Ascending aorta (tissue), 2 donors: ENCODE results near the gene SV2C. TPM values are rescaled to one million over a fixed set of nuclear protein-coding genes. Genes with fewer than 3 reads are reported as not detected.

Source experiments
- DNase-seq, 2 donors: peaks; one replicate each; pipeline ENCODE4 v3.0.0-alpha.2; 2019; ENCODE audit warnings: low spot score in 2 of 2
- H3K27ac ChIP-seq, 2 donors: fragments of 200-600 bp; sonication (generic); one replicate each; pipeline ENCODE4 v1.5.1; 2016 to 2017; ENCODE audit warnings: mild to moderate bottlenecking in 1 of 2
- H3K27me3 ChIP-seq: fragments of 200-600 bp; sonication (generic); one replicate; pipeline ENCODE4 v1.5.1; 2017
- H3K36me3 ChIP-seq, 2 donors: fragments of 200-600 bp; sonication (generic); one replicate each; pipeline ENCODE4 v1.5.1; 2016
- H3K4me1 ChIP-seq, 2 donors: fragments of 200-600 bp; sonication (generic); one replicate each; pipeline ENCODE4 v1.5.1; 2016 to 2017; ENCODE audit warnings: mild to moderate bottlenecking in 1 of 2
- H3K4me3 ChIP-seq, 2 donors: fragments of 200-600 bp; sonication (generic); one replicate each; pipeline ENCODE4 v1.5.1; 2016 to 2017; ENCODE audit warnings: mild to moderate bottlenecking in 1 of 2
- H3K9me3 ChIP-seq, 2 donors: fragments of 200-600 bp; sonication (generic); one replicate each; pipeline ENCODE4 v1.5.1; 2016
- intact Hi-C: fragments of 100-400 bp; cut with DNase I; formaldehyde crosslinking; loops from one replicate; pipeline ENCODE4 v1.15.1; 2023
- total RNA-seq: library from RNA; depleted of rRNA; stranded (reverse); fragments of >200 nt; gene quantifications from one replicate; pipeline ENCODE4 v1.1.0, GENCODE V29; 2016
- TF ChIP-seq, protein P1 (sequence below), 3 experiments: fragments of 200-600 bp in 2 of 3; fragments of 450-650 bp in 1 of 3; sonication (generic) in 2 of 3; IDR thresholded peaks; one replicate each; pipeline ENCODE4 v1.5.1; 2016 to 2019; ENCODE audit warnings: antibody characterized with exemption in 3 of 3, mild to moderate bottlenecking in 1 of 3, moderate library complexity in 1 of 3

Gene SV2C
- total RNA-seq, 1 donor from 2014 or later, result not detected

DNA sequence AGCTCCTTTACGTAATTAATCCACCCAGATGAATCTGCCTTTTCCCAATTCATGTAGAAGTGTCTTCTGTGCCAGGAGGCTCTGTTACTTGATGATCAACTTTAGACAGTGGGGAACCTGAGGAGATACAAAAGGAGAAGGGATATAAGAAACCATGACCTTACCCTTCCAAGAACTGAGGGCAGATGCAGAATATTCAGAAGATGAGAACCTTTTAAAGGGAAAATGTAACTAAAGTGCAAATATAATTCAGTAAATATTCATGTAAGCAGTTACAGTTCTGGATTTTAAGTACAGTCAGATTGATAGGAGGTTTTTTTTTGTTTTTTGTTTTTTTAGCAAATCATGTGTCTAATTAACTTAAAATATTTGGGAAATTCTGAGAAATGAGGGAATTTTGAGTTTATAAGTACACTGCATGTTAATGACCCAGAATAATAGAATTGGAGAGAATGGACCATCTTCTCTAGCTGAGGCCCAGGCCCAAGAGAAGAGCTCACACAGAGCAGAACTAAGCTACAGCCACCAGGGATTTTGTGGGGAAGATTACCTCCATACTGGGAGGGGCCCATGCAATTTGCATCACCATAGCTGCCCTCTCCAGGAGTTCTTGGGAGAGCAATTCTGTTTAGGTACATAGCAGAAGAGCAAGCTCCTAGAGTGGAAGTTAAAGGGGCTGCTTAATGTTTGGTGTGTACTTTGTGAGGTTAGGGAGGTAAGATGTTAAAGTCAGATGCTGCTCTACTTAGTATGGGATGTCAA, 61.5 kb downstream of the SV2C start:
- H3K4me3 ChIP-seq, result no peak overlapping the region
- no peak for DNase-seq
- no peaks in the 10 kb centered on the region for H3K9me3 ChIP-seq
- H3K4me1 ChIP-seq, result no peaks in the 10 kb centered on the region
- no peaks in the 10 kb centered on the region for H3K27me3 ChIP-seq
- no peak overlapping the region for H3K27ac ChIP-seq
- intact Hi-C loops, result no loop called here
- TF ChIP-seq, protein P1, sequence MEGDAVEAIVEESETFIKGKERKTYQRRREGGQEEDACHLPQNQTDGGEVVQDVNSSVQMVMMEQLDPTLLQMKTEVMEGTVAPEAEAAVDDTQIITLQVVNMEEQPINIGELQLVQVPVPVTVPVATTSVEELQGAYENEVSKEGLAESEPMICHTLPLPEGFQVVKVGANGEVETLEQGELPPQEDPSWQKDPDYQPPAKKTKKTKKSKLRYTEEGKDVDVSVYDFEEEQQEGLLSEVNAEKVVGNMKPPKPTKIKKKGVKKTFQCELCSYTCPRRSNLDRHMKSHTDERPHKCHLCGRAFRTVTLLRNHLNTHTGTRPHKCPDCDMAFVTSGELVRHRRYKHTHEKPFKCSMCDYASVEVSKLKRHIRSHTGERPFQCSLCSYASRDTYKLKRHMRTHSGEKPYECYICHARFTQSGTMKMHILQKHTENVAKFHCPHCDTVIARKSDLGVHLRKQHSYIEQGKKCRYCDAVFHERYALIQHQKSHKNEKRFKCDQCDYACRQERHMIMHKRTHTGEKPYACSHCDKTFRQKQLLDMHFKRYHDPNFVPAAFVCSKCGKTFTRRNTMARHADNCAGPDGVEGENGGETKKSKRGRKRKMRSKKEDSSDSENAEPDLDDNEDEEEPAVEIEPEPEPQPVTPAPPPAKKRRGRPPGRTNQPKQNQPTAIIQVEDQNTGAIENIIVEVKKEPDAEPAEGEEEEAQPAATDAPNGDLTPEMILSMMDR (IDR thresholded peaks at IDR 0.05), result no peak
- no peaks in the 10 kb centered on the region for H3K36me3 ChIP-seq

DNA sequence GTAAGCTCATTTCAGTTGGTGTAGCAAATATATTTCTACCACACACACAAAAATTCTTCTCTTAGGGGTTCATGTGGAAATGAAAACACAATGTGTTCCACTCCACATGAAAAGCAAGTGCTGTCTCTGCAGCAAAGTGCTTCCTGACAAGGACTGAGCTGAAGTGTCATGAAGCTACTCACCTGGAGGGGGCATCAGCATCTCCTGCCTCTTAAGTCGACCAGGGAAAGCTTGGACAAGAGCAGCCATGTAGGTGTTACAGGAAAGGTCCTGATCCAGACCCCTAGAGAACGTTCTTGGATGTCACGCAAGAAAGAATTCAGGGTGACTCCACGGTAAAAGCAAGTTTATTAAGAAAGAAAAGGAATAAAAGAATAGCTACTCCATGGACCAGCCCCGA, 62.8 kb downstream of the SV2C start:
- Histone ChIP-seq H3K36me3 (no peaks in the 10 kb centered on the region), H3K9me3 (no peaks in the 10 kb centered on the region), H3K27ac (no peak overlapping the region), H3K4me1 (no peaks in the 10 kb centered on the region), H3K27me3 (no peaks in the 10 kb centered on the region), H3K4me3 (no peak overlapping the region)
- intact Hi-C loops, result no loop called here
- DNase-seq, result no peak
- TF ChIP-seq, protein P1 (IDR thresholded peaks at IDR 0.05), result no peak

DNA sequence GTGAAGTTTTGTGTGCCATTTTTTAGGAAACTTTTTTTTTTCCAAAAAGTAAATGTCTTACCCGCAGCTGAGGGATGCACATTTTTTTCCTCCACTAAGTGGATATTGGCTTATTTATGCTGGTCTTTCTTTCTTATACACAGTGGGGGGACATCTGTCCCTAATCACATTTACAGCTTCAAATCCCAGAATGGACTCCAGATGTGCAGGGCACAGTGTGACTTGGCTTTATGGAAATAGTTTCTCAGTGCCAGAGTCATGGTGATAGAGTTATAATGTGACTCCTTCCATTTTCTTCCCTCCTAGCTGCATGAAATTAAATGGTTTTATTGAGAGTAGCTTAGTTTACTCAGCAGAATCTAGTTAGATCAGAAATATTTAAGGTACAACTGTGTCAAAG, 66.5 kb downstream of the SV2C start:
- intact Hi-C loops, result no loop called here
- no peaks in the 10 kb centered on the region for H3K4me1 ChIP-seq
- DNase-seq, result no peak
- TF ChIP-seq, protein P1 (IDR thresholded peaks at IDR 0.05), result no peak
- H3K27me3 ChIP-seq, result no peaks in the 10 kb centered on the region
- H3K9me3 ChIP-seq, result no peaks in the 10 kb centered on the region
- H3K4me3 ChIP-seq, result no peak overlapping the region
- H3K36me3 ChIP-seq, result no peaks in the 10 kb centered on the region
- no peak overlapping the region for H3K27ac ChIP-seq

DNA sequence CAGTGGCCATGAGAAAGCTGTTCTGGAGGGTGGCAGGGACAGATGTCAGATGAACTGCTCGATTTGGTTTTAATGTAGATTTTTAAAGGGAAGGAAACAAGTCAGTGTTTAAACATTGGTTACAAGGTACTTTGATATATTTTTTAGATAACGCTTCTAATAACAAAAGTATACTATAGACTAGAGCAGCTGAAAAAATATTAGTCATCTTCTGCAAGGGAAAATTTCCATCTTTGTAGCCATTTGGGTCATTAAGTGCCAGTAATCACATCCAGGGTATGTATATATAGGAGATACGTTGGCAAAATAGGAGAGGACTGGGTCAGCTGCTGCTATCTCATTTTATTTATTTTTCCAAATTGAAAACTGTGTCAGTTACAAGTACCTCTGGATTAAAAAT, 69.0 kb downstream of the SV2C start:
- Histone ChIP-seq H3K4me1 (no peaks in the 10 kb centered on the region), H3K27ac (no peak overlapping the region), H3K4me3 (no peak overlapping the region), H3K9me3 (no peaks in the 10 kb centered on the region), H3K27me3 (no peaks in the 10 kb centered on the region), H3K36me3 (no peaks in the 10 kb centered on the region)
- DNase-seq, result no peak
- intact Hi-C loops, result no loop called here
- TF ChIP-seq, protein P1 (IDR thresholded peaks at IDR 0.05), result no peak

DNA sequence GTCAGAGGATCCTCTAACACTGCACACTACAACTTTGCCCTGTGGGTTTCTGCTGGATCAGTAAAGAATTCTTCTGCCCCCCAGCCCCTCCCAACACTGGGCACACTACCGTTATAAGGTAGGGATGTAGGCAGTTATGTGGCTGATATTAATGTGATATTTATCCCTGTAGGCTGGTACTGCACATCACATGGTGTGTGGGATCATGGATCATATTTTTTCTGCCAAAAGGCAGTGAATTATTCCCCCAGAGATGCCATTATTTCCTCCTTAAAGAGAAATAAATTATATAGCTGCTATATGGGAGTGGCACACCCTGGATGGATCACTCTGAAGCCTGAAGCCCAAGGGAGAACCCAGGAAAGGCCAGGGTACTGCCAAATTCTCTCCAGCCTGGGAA, 69.5 kb downstream of the SV2C start:
- Histone ChIP-seq H3K4me1 (no peaks in the 10 kb centered on the region), H3K27me3 (no peaks in the 10 kb centered on the region), H3K9me3 (no peaks in the 10 kb centered on the region), H3K27ac (no peak overlapping the region), H3K4me3 (no peak overlapping the region), H3K36me3 (no peaks in the 10 kb centered on the region)
- TF ChIP-seq, protein P1 (IDR thresholded peaks at IDR 0.05), result no peak
- no peak for DNase-seq
- intact Hi-C loops, result no loop called here
